ENCODE measurements around the gene ZNF644. TPM values are rescaled to one million over a fixed set of nuclear protein-coding genes. Genes with fewer than 3 reads are reported as not detected.

ZNF644 gene
- total and polyA plus RNA-seq, 9 donors: 21.0 to 68.6 (median 56.6) TPM

GRCh38 chr1:90955769-90956168, 66.1 kb downstream of the ZNF644 start:
- DNase-seq: no peak
- no peaks in the 10 kb centered on the region for H3K36me3 ChIP-seq
- no peaks in the 10 kb centered on the region for H3K27me3 ChIP-seq
- TF ChIP-seq EP300 (IDR thresholded peaks at IDR 0.05) (no peak), POLR2A (IDR thresholded peaks at IDR 0.05) (no peak)
- TF ChIP-seq, protein P1, sequence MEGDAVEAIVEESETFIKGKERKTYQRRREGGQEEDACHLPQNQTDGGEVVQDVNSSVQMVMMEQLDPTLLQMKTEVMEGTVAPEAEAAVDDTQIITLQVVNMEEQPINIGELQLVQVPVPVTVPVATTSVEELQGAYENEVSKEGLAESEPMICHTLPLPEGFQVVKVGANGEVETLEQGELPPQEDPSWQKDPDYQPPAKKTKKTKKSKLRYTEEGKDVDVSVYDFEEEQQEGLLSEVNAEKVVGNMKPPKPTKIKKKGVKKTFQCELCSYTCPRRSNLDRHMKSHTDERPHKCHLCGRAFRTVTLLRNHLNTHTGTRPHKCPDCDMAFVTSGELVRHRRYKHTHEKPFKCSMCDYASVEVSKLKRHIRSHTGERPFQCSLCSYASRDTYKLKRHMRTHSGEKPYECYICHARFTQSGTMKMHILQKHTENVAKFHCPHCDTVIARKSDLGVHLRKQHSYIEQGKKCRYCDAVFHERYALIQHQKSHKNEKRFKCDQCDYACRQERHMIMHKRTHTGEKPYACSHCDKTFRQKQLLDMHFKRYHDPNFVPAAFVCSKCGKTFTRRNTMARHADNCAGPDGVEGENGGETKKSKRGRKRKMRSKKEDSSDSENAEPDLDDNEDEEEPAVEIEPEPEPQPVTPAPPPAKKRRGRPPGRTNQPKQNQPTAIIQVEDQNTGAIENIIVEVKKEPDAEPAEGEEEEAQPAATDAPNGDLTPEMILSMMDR (IDR thresholded peaks at IDR 0.05): no peak
- no peaks in the 10 kb centered on the region for H3K9me3 ChIP-seq
- no peak overlapping the region for H3K4me3 ChIP-seq
- intact Hi-C loops (cut with DNase I): no loop called here
- no peaks in the 10 kb centered on the region for H3K4me1 ChIP-seq (ENCODE audit: insufficient read depth)
- no peak overlapping the region for H3K27ac ChIP-seq
- 95 to 98% (median 96%) methylated on average over 1 of the region's 1 CpG for WGBS, 3 donors

- no peaks in the 10 kb centered on the region for H3K4me1 ChIP-seq (ENCODE audit: insufficient read depth)
- DNase-seq: no peak
- intact Hi-C loops (cut with DNase I): no loop called here
- no peak overlapping the region for H3K27ac ChIP-seq
- no peaks in the 10 kb centered on the region for H3K9me3 ChIP-seq
- no peak for TF ChIP-seq EP300 (IDR thresholded peaks at IDR 0.05)
- TF ChIP-seq POLR2A (IDR thresholded peaks at IDR 0.05): no peak
- TF ChIP-seq, protein P1 (IDR thresholded peaks at IDR 0.05): no peak
- H3K36me3 ChIP-seq: no peaks in the 10 kb centered on the region
- no peak overlapping the region for H3K4me3 ChIP-seq
- WGBS, 3 donors: 74 to 81% (median 75%) methylated on average over 3 of the region's 3 CpGs
- no peaks in the 10 kb centered on the region for H3K27me3 ChIP-seq
These were observed 68.9 kb downstream of the ZNF644 start for GRCh38 chr1:90952906-90953305.

DNA sequence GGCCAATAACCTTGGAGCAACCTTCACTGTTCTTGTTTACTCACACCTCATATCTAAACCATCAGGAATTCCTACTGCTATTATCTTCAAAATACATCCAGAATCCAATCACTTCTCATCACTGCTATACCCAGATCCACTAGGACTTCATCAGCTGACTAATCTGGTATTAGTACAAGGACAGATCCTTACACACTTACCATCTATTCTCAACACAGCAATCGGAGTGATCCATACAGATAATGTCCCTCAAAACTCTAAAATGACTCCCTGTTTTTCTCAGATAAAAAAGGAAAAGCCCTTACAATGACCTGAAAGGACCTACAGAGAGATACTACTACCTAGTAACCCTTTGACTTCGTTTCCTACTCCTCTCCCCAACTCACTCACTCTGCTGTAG, 70.8 kb downstream of the ZNF644 start:
- H3K4me1 ChIP-seq (ENCODE audit: insufficient read depth): no peaks in the 10 kb centered on the region
- intact Hi-C loops (cut with DNase I): no loop called here
- TF ChIP-seq EP300 (IDR thresholded peaks at IDR 0.05): no peak
- TF ChIP-seq, protein P1 (IDR thresholded peaks at IDR 0.05): no peak
- TF ChIP-seq POLR2A (IDR thresholded peaks at IDR 0.05): no peak
- WGBS, 3 donors: 82 to 95% (median 87%) methylated on average over 2 of the region's 2 CpGs
- H3K36me3 ChIP-seq: no peaks in the 10 kb centered on the region
- no peak overlapping the region for H3K27ac ChIP-seq
- H3K4me3 ChIP-seq: no peak overlapping the region
- H3K27me3 ChIP-seq: no peaks in the 10 kb centered on the region
- no peak for DNase-seq
- H3K9me3 ChIP-seq: no peaks in the 10 kb centered on the region

GRCh38 chr1:90948301-90948700, 73.5 kb downstream of the ZNF644 start:
- no peak for DNase-seq
- no peak for TF ChIP-seq POLR2A (IDR thresholded peaks at IDR 0.05)
- TF ChIP-seq, protein P1 (IDR thresholded peaks at IDR 0.05): no peak
- Histone ChIP-seq H3K4me3 (no peak overlapping the region), H3K9me3 (no peaks in the 10 kb centered on the region), H3K27me3 (no peaks in the 10 kb centered on the region), H3K27ac (no peak overlapping the region), H3K36me3 (no peaks in the 10 kb centered on the region), H3K4me1 (ENCODE audit: insufficient read depth) (no peaks in the 10 kb centered on the region)
- 97 to 99% (median 98%) methylated on average over 7 of the region's 7 CpGs for WGBS, 3 donors
- intact Hi-C loops (cut with DNase I): no loop called here

DNA sequence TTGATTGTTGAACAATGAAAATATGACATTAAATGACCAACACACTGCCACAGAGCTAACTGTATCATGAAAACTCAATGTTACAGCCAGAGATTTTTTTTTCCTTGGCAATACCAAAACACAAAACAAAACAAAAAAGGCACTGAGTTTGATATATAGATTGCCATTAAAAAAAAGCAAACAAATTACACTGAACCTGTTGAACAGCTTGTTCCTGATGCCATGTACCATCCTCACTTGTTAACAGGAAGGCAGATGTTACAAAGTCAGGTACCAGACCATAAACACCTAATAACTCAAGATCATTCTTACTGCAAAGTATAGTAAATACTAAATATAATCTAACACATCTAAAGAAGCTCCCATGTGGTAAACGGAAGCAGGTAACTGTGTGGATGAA, 75.2 kb downstream of the ZNF644 start:
- DNase-seq: no peak
- Histone ChIP-seq H3K27ac (no peak overlapping the region), H3K4me3 (no peak overlapping the region), H3K36me3 (no peaks in the 10 kb centered on the region), H3K9me3 (no peaks in the 10 kb centered on the region), H3K4me1 (ENCODE audit: insufficient read depth) (no peaks in the 10 kb centered on the region), H3K27me3 (no peaks in the 10 kb centered on the region)
- WGBS, 3 donors: 87 to 90% (median 89%) methylated on average over 1 of the region's 1 CpG
- TF ChIP-seq POLR2A (IDR thresholded peaks at IDR 0.05) (no peak), EP300 (IDR thresholded peaks at IDR 0.05) (no peak)
- TF ChIP-seq, protein P1 (IDR thresholded peaks at IDR 0.05): no peak
- intact Hi-C loops (cut with DNase I): no loop called here
